ENCODE data around the gene TP73. TPM values are rescaled to one million over a fixed set of nuclear protein-coding genes. Genes with fewer than 3 reads are reported as not detected.

TP73 gene
- total RNA-seq, 6 experiments from 2014 or later: 0.05 to 2.3 (median 0.32) TPM

- 81% methylated on average over 8 of the region's 14 CpGs for WGBS (ENCODE audit: insufficient coverage, low coverage, low lambda C conversion rate, missing lambda C conversion rate)
- TF ChIP-seq POLR2A (IDR thresholded peaks at IDR 0.05) (no peak), CTCF (IDR thresholded peaks at IDR 0.05) (no peak)
- H3K36me3 ChIP-seq: peaks cover 5 to 49% (median 25%) of the 10 kb centered on the region in 4 donors
- H3K27me3 ChIP-seq: no peaks in the 10 kb centered on the region
- H3K9me3 ChIP-seq: no peaks in the 10 kb centered on the region
- ATAC-seq (no peak), DNase-seq (peak in 1 of 3 donors; percentile 15)
- no peak overlapping the region for H3K4me3 ChIP-seq
- H3K27ac ChIP-seq: no peak overlapping the region
- intact Hi-C loops (cut with DNase I): no loop called here
- peaks cover 0 to 25% (median 8%) of the 10 kb centered on the region in 4 donors for H3K4me1 ChIP-seq
Measured at GRCh38 chr1:3778590-3779264, 126.4 kb downstream of the TP73 start.

- no peak for TF ChIP-seq CTCF (IDR thresholded peaks at IDR 0.05)
- no peak for TF ChIP-seq POLR2A (IDR thresholded peaks at IDR 0.05)
- H3K4me3 ChIP-seq: no peak overlapping the region
- H3K27ac ChIP-seq: no peak overlapping the region
- peaks cover 5 to 56% (median 26%) of the 10 kb centered on the region in 4 donors for H3K36me3 ChIP-seq
- intact Hi-C loops (cut with DNase I): no loop called here
- H3K9me3 ChIP-seq: no peaks in the 10 kb centered on the region
- DNase-seq (no peak), ATAC-seq (no peak)
- peaks cover 0 to 18% (median 8%) of the 10 kb centered on the region in 4 donors for H3K4me1 ChIP-seq
- WGBS (ENCODE audit: insufficient coverage, low coverage, low lambda C conversion rate, missing lambda C conversion rate): 93% methylated on average over 12 of the region's 23 CpGs
- H3K27me3 ChIP-seq: no peaks in the 10 kb centered on the region
Measured at GRCh38 chr1:3779265-3779911, 127.1 kb downstream of the TP73 start.

- Histone ChIP-seq H3K4me3 (no peak overlapping the region), H3K4me1 (peaks cover 0 to 18% (median 8%) of the 10 kb centered on the region in 4 donors), H3K36me3 (peaks cover 5 to 61% (median 26%) of the 10 kb centered on the region in 4 donors), H3K9me3 (no peaks in the 10 kb centered on the region), H3K27me3 (no peaks in the 10 kb centered on the region), H3K27ac (no peak overlapping the region)
- DNase-seq: no peak
- ATAC-seq: no peak
- 90% methylated on average over 7 of the region's 20 CpGs for WGBS (ENCODE audit: insufficient coverage, low coverage, low lambda C conversion rate, missing lambda C conversion rate)
- no peak for TF ChIP-seq POLR2A (IDR thresholded peaks at IDR 0.05)
- no peak for TF ChIP-seq CTCF (IDR thresholded peaks at IDR 0.05)
- intact Hi-C loops (cut with DNase I): no loop called here
Measured at GRCh38 chr1:3779912-3780416, 127.6 kb downstream of the TP73 start.

- no peak for TF ChIP-seq POLR2A (IDR thresholded peaks at IDR 0.05)
- no peak for TF ChIP-seq CTCF (IDR thresholded peaks at IDR 0.05)
- 88% methylated on average over 18 of the region's 21 CpGs for WGBS (ENCODE audit: insufficient coverage, low coverage, low lambda C conversion rate, missing lambda C conversion rate)
- peak in 1 of 3 donors; percentile 44 for DNase-seq
- no peak for ATAC-seq
- peaks cover 5 to 62% (median 29%) of the 10 kb centered on the region in 4 donors for H3K36me3 ChIP-seq
- no peaks in the 10 kb centered on the region for H3K27me3 ChIP-seq
- intact Hi-C loops (cut with DNase I): no loop called here
- no peak overlapping the region for H3K27ac ChIP-seq
- H3K9me3 ChIP-seq: no peaks in the 10 kb centered on the region
- no peak overlapping the region for H3K4me3 ChIP-seq
- H3K4me1 ChIP-seq: peaks cover 0 to 18% (median 3%) of the 10 kb centered on the region in 4 donors
Measured at GRCh38 chr1:3780901-3781300, 128.6 kb downstream of the TP73 start.

Measured in right lobe of liver (tissue), 6 donors.